ENCODE data around the gene CFAP251.
"Not testable (repeated sequence)": the region's sequence is repeated elsewhere in the genome, so short reads cannot be mapped to it uniquely, and the experiment has no call there.

Gene CFAP251

GRCh38 chr12:121983536-121984210 lies 65.3 kb downstream of the CFAP251 start:
- FAIRE-seq = peak; percentile 16
- TF ChIP-seq POLR2A (IDR thresholded peaks at IDR 0.05; ENCODE audit: low read depth, low read length) (no peak), POLR2AphosphoS5 (IDR thresholded peaks at IDR 0.05; ENCODE audit: low read depth, low read length) (no peak)
- DNase-seq (ENCODE audit: insufficient read length, low spot score) = no peak

DNA sequence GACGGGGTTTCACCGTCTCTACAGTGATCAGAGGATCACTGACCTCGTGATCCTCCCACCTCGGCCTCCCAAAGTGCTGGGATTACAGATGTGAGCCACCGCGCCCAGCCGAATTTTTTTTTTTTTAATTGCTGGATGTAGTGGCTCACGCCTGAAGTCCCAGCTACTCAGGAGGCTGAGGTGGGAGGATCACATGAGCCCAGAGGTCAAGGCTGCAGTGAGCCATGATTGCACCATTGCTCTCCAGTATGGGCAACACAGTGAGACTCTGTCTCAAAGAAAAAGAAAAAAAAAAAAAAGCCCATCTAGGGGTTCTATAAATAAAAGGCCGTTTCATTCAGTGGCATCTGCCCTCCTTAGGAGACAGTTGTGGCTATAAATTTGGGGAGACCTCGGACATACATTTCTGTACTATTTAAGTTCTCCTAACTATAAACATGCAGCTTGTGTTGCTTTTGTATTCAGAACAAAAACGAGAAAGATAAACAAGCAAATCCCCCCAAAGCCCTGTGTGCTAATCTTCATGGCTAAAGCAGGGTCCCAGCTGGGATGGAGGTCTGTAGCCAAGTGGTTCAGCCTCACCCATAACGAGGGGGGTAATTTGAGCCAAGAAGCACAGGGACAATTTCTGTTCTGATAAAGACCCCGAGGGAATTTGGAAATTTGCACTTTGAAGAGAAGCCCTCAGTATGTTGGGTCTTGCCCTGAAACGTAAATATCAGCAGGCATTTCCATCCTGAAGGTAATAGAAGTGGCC lies 68.3 kb downstream of the CFAP251 start:
- TF ChIP-seq SPI1 (IDR thresholded peaks at IDR 0.05; ENCODE audit: low read depth, low read length) = no peak
- TF ChIP-seq POU2F2 (IDR thresholded peaks at IDR 0.05; ENCODE audit: low read depth, low read length) = no peak
- TF ChIP-seq POLR2A (IDR thresholded peaks at IDR 0.05; ENCODE audit: low read depth, low read length) = no peak
- TF ChIP-seq POLR2AphosphoS5 (IDR thresholded peaks at IDR 0.05; ENCODE audit: low read depth, low read length) = no peak
- TF ChIP-seq PAX5 (IDR thresholded peaks at IDR 0.05; ENCODE audit: insufficient read depth, low read length, severe bottlenecking) = no peak
- no peak for TF ChIP-seq TAF1 (IDR thresholded peaks at IDR 0.05; ENCODE audit: low read depth, low read length)
- no peak for FAIRE-seq
- DNase-seq (ENCODE audit: insufficient read length, low spot score) = no peak

DNA sequence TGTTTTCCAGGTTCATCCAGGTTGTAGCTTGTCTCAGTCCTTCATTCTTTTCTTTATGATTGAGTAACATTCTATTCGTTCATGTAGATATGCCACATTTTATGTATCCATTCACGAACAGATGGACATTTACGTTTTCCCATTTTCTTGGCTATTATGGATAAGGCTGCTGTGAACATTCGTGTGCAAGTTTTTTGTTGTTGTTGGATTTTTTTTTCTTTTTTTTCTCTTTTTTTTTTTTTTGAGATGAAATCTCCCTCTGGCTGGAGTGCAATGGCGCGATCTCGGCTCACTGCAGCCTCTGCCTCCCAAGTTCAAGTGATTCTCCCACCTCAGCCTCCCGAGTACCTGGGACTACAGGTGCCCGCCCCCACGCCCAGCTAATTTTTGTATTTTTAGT lies 70.1 kb downstream of the CFAP251 start:
- not testable (repeated sequence) for DNase-seq (ENCODE audit: insufficient read length, low spot score); FAIRE-seq

DNA sequence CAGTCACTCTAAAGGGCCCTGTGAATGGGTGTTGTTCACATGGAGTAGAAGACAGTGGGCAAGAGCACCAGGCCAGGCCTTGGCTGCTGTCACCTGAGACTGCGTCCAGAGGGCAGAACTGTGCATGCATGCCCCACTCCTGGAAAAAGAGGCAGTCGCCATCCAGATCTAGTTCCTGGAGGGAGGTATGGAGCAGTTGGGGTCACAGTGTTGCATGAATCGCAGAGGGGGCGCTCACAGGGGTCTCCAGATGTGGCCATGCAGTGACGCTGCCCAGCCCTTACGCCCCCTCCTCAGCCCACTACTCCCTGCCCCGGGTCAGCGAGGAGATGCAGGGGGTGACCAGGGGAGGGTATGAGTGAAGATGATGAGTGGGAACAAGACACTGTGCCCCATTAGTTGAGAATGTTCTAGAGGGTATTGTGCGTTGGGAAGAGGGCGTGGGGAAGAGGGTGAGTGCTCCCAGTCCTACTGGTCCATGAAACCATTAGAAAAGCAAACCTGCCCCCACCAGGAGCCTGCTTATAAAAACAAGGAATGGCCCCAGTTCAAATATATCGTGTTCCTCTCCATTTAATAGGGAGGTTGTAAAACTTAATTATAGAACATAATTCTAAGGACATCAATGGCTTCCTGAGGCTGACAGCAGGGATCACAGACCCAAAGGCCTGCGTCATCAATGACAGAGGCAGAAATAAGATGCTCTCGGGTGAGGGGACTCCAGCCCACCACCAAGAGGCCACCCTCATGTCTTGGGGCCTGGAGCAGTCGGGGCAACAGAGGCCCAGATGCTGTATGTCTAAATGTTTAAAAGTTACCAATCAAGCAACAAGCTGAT lies 71.1 kb downstream of the CFAP251 start:
- DNase-seq (ENCODE audit: insufficient read length, low spot score) (no peak), FAIRE-seq (no peak)
- TF ChIP-seq PAX5 (IDR thresholded peaks at IDR 0.05; ENCODE audit: insufficient read depth, low read length, severe bottlenecking) = no peak
- no peak for TF ChIP-seq POU2F2 (IDR thresholded peaks at IDR 0.05; ENCODE audit: low read depth, low read length)
- no peak for TF ChIP-seq TAF1 (IDR thresholded peaks at IDR 0.05; ENCODE audit: low read depth, low read length)
- TF ChIP-seq POLR2A (IDR thresholded peaks at IDR 0.05; ENCODE audit: low read depth, low read length) = no peak
- TF ChIP-seq POLR2AphosphoS5 (IDR thresholded peaks at IDR 0.05; ENCODE audit: low read depth, low read length) = no peak
- no peak for TF ChIP-seq SPI1 (IDR thresholded peaks at IDR 0.05; ENCODE audit: low read depth, low read length)

DNA sequence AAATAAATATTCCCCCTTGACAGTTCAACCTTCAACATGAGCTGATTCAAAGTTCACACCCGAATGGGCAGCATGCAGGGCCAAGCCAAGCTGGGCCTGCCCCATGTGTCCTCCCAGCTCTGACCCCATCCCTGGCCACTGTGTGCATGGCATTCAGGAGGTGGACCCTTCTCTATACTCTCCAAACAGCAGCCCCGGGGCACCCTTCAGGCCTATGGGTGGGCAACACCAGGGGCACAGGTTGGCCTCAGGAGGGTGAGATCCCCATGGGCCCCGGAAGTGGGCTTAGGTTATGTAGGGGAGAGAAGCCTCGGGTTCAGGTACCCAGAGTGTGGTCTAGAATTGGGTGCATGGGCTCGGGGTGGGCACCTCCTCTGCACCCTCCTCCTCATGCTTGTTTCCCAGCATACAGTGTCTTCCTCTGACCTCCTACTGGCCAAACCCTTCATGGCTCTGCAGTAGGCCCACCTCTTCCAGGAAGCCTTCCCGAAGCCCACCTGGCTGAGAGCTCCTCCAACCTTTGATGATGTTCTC lies 71.8 kb downstream of the CFAP251 start:
- TF ChIP-seq TAF1 (IDR thresholded peaks at IDR 0.05; ENCODE audit: low read depth, low read length) (no peak), PAX5 (IDR thresholded peaks at IDR 0.05; ENCODE audit: insufficient read depth, low read length, severe bottlenecking) (no peak), SPI1 (IDR thresholded peaks at IDR 0.05; ENCODE audit: low read depth, low read length) (no peak), POU2F2 (IDR thresholded peaks at IDR 0.05; ENCODE audit: low read depth, low read length) (no peak), POLR2A (IDR thresholded peaks at IDR 0.05; ENCODE audit: low read depth, low read length) (no peak), POLR2AphosphoS5 (IDR thresholded peaks at IDR 0.05; ENCODE audit: low read depth, low read length) (no peak)
- DNase-seq (ENCODE audit: insufficient read length, low spot score) = no peak
- peak; percentile 63 for FAIRE-seq

DNA sequence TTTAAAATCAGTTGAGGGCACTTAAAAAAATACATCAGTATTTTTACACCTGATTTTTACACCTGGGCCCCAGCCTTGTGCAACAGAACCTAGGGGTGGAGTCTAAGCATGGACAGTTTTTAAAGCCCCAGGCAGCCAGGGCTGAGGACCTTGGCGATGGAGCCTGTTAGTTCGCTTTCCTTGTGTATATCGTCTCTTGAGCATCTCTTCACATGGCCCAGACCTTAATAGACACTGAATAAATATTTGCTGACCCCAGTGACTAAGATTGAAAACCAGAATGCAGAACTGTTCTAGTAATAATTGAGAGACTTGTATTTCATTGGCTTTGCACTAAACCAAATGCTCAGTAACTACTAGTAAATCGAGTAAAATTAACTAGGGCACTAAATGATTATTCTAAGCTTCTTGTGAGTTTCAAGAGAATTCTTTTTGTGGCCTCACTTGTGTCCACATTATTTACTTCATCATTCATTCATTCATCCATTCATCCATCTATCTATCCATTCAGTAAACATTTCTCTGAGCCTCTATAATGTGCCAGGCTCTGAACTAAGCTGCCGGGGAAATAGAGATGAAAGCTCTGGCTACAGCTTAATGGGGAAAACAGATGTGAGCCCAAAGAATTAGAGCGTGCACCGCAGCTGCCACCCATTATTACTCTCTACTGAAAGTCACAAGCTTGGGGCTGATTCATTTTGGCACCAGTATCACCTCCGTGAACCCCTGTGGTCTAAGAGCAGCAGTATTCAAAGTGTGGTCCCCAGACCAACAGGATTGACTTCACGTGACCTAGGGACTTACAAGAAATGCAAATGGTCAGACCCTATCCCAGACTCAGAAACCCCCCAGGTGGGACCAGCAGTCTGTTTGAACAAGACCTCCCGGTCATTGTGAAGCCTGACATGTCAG lies 72.6 kb downstream of the CFAP251 start:
- peak; percentile 50 for DNase-seq (ENCODE audit: insufficient read length, low spot score)
- FAIRE-seq = peak; percentile 96
- TF ChIP-seq POLR2AphosphoS5 (IDR thresholded peaks at IDR 0.05; ENCODE audit: low read depth, low read length) = no peak
- peak; percentile 82 for TF ChIP-seq SPI1 (IDR thresholded peaks at IDR 0.05; ENCODE audit: low read depth, low read length)
- TF ChIP-seq POU2F2 (IDR thresholded peaks at IDR 0.05; ENCODE audit: low read depth, low read length) = peak; percentile 99
- TF ChIP-seq PAX5 (IDR thresholded peaks at IDR 0.05; ENCODE audit: insufficient read depth, low read length, severe bottlenecking) = no peak
- no peak for TF ChIP-seq TAF1 (IDR thresholded peaks at IDR 0.05; ENCODE audit: low read depth, low read length)
- TF ChIP-seq POLR2A (IDR thresholded peaks at IDR 0.05; ENCODE audit: low read depth, low read length) = no peak

DNA sequence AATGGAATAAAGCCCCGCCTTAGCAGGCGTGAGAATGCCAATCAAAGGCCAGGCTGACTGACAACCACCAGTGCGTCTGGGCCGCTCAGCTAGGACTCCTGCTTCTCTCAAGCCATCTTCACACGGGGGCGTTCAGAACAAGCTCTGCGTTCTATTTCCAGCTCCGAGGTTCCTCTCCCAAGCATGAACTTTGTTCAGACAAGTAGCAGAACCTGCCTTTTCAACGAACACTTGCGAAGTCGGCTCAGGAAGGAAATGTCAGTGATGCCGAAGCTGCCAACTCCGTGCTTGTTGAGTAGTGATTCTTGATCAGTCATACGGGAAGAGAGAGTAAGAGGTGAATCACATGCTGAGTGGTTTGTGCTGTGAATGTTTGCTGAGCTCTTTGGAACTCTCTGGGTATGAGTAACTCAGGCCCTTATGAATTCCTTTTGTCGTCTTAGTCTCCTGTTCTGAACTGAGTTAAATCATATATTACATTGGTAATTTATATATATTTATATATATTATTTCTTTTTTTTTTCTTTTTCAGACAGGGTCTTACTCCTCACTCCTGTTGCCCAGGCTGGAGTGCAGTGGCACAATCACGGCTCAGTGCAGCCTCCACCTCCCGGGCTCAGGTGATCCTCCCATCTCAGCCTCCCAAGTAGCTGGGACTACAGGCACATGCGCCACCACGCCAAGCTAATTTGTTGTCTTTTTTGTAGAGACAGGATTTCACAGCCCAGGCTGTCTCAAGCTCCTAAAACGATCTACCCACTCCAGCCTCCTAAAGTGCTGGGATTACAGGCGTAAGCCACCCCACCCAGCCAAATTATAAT lies 73.9 kb downstream of the CFAP251 start:
- FAIRE-seq (peak; percentile 95), DNase-seq (ENCODE audit: insufficient read length, low spot score) (peak; percentile 53)
- TF ChIP-seq PAX5 (IDR thresholded peaks at IDR 0.05; ENCODE audit: insufficient read depth, low read length, severe bottlenecking) (peak; percentile 45), TAF1 (IDR thresholded peaks at IDR 0.05; ENCODE audit: low read depth, low read length) (no peak), POLR2AphosphoS5 (IDR thresholded peaks at IDR 0.05; ENCODE audit: low read depth, low read length) (peak; percentile 59; the same call in 1 of the 2 replicates), POU2F2 (IDR thresholded peaks at IDR 0.05; ENCODE audit: low read depth, low read length) (peak; percentile 83), SPI1 (IDR thresholded peaks at IDR 0.05; ENCODE audit: low read depth, low read length) (peak; percentile 59), POLR2A (IDR thresholded peaks at IDR 0.05; ENCODE audit: low read depth, low read length) (no peak)
